IMR-90 (cell line): Measurements from ENCODE around the gene NFASC. TPM values are rescaled to one million over a fixed set of nuclear protein-coding genes. Genes with fewer than 3 reads are reported as not detected.

ENCODE experiments used
- ATAC-seq: fragments of 200-7000 bp; cut with Tn5 transposase; 2 replicates; pipeline ENCODE4 v1.9.1; 2020; ENCODE audit warnings: low read depth, mild to moderate bottlenecking, moderate library complexity
- BruUV-seq: library from RNA; stranded (reverse); fragments of 400-500 nt; replicated peaks from 2 replicates; lab custom pipeline; 2021; lab: Mats Ljungman, UMichigan
- CTCF ChIA-PET: fragments of 300-600 bp; formaldehyde crosslinking; extraction: SDS; loops from one replicate; lab custom pipeline; 2021; ENCODE audit warnings: antibody characterized with exemption; lab: Yijun Ruan, JAX
- POLR2A ChIA-PET: fragments of 300-600 bp; sonication (Branson Sonifier 250); formaldehyde crosslinking; loops from one replicate; lab custom pipeline; 2022; ENCODE audit warnings: antibody characterized with exemption; ENCODE audit not compliant: unreplicated experiment; lab: Charles Lee
- DNase-seq: peaks from one replicate; pipeline ENCODE4 v3.0.0; 2013
- H2AFZ ChIP-seq: replicated peaks from 2 replicates; pipeline ENCODE3; 2013; ENCODE audit warnings: low read length, mild to moderate bottlenecking; ENCODE audit not compliant: poor library complexity
- H2AK5ac ChIP-seq: 2 replicates; pipeline ENCODE4 v1.6.1; 2013; ENCODE audit warnings: low read depth, low read length, inconsistent platforms
- H2AK9ac ChIP-seq: replicated peaks from 2 replicates; pipeline ENCODE3; 2013; ENCODE audit warnings: mild to moderate bottlenecking, low read depth, low read length, moderate library complexity; ENCODE audit not compliant: poor library complexity
- H2BK120ac ChIP-seq: 2 replicates; pipeline ENCODE4 v1.6.1; 2013; ENCODE audit warnings: low read depth, low read length, inconsistent platforms
- H2BK15ac ChIP-seq: 3 replicates; pipeline ENCODE4 v1.6.1; 2013; ENCODE audit warnings: low read depth, low read length, inconsistent platforms
- H2BK20ac ChIP-seq: 2 replicates; pipeline ENCODE4 v1.6.1; 2013; ENCODE audit warnings: low read depth, mild to moderate bottlenecking, inconsistent platforms, low read length, moderate library complexity
- H2BK5ac ChIP-seq: 2 replicates; pipeline ENCODE4 v1.6.1; 2013; ENCODE audit warnings: mild to moderate bottlenecking, low read depth, low read length, inconsistent platforms; ENCODE audit not compliant: poor library complexity, severe bottlenecking
- H3K14ac ChIP-seq: replicated peaks from 2 replicates; pipeline ENCODE4 v1.6.1; 2013; ENCODE audit warnings: low read depth, low read length, inconsistent platforms
- H3K18ac ChIP-seq: 2 replicates; pipeline ENCODE4 v1.6.1; 2013; ENCODE audit warnings: low read depth, low read length, control low read depth
- H3K23ac ChIP-seq: 2 replicates; pipeline ENCODE4 v1.6.1; 2013; ENCODE audit warnings: low read depth, low read length, inconsistent platforms
- H3K27ac ChIP-seq: 2 replicates; pipeline ENCODE4 v1.5.1; 2013; ENCODE audit warnings: mild to moderate bottlenecking, control low read depth, low read length; ENCODE audit not compliant: insufficient read depth
- H3K27me3 ChIP-seq: 2 replicates; pipeline ENCODE4 v1.6.1; 2013; ENCODE audit warnings: low read length; ENCODE audit not compliant: control insufficient read depth, insufficient read depth
- H3K36me3 ChIP-seq: 2 replicates; pipeline ENCODE4 v1.6.1; 2013; ENCODE audit warnings: low read length, mixed read lengths; ENCODE audit not compliant: control insufficient read depth, insufficient read depth
- H3K4ac ChIP-seq: 2 replicates; pipeline ENCODE4 v1.6.1; 2013; ENCODE audit warnings: low read depth, low read length, inconsistent platforms
- H3K4me1 ChIP-seq: 2 replicates; pipeline ENCODE4 v1.6.1; 2013; ENCODE audit warnings: low read length, mixed read lengths; ENCODE audit not compliant: control insufficient read depth, insufficient read depth
- H3K4me2 ChIP-seq: 2 replicates; pipeline ENCODE4 v1.6.1; 2013; ENCODE audit warnings: low read depth, mild to moderate bottlenecking, control low read depth, low read length, moderate library complexity
- H3K4me3 ChIP-seq: 2 replicates; pipeline ENCODE4 v1.5.1; 2013; ENCODE audit warnings: low read depth, mild to moderate bottlenecking, control low read depth, low read length, moderate library complexity; ENCODE audit not compliant: insufficient read depth
- H3K56ac ChIP-seq: 2 replicates; pipeline ENCODE4 v1.6.1; 2013; ENCODE audit warnings: low read length, inconsistent platforms; ENCODE audit not compliant: insufficient read depth; ENCODE audit errors: extremely low read depth
- H3K79me1 ChIP-seq, 2 experiments: 2 replicates each; pipeline ENCODE4 v1.6.1; 2013; ENCODE audit warnings: low read length in 2 of 2, inconsistent platforms in 1 of 2, low read depth in 1 of 2
- H3K9ac ChIP-seq: 2 replicates; pipeline ENCODE4 v1.6.1; 2013; ENCODE audit warnings: low read depth, low read length, control low read depth
- H3K9me1 ChIP-seq: 2 replicates; pipeline ENCODE4 v1.6.1; 2013; ENCODE audit warnings: low read length, inconsistent platforms; ENCODE audit not compliant: insufficient read depth
- H3K9me3 ChIP-seq: 2 replicates; pipeline ENCODE4 v1.6.1; 2013; ENCODE audit warnings: low read length; ENCODE audit not compliant: control insufficient read depth, insufficient read depth
- H4K20me1 ChIP-seq: 2 replicates; pipeline ENCODE4 v1.6.1; 2013; ENCODE audit warnings: low read length, inconsistent platforms; ENCODE audit not compliant: insufficient read depth
- H4K5ac ChIP-seq: 2 replicates; pipeline ENCODE4 v1.6.1; 2013; ENCODE audit warnings: mild to moderate bottlenecking, low read depth, low read length, control low read depth
- H4K8ac ChIP-seq, 2 experiments: 2 replicates each; pipeline ENCODE4 v1.6.1; 2013; ENCODE audit warnings: low read depth in 2 of 2, low read length in 2 of 2, control low read depth in 1 of 2, inconsistent platforms in 1 of 2
- H4K91ac ChIP-seq: 2 replicates; pipeline ENCODE4 v1.6.1; 2013; ENCODE audit warnings: low read depth, low read length, inconsistent platforms; ENCODE audit not compliant: insufficient read depth
- BHLHE40 ChIP-seq: fragments of 150-350 bp; IDR thresholded peaks from 2 replicates; pipeline ENCODE4 v1.6.1; 2016; ENCODE audit warnings: mild to moderate bottlenecking, low read depth, low read length
- CEBPB ChIP-seq: IDR thresholded peaks from 2 replicates; pipeline ENCODE4 v1.6.1; 2012; ENCODE audit warnings: low read depth, low read length, improper control_type of control experiment
- CHD1 ChIP-seq: IDR thresholded peaks from 2 replicates; pipeline ENCODE4 v1.6.1; 2012; ENCODE audit warnings: low read depth, low read length, improper control_type of control experiment
- CTCF ChIP-seq: conservative IDR thresholded peaks from 2 replicates; pipeline ENCODE4 v1.5.1; 2012; ENCODE audit warnings: mild to moderate bottlenecking, low read depth, low read length, improper control_type of control experiment
- ELK1 ChIP-seq: fragments of 150-350 bp; IDR thresholded peaks from 2 replicates; pipeline ENCODE4 v1.6.1; 2016; ENCODE audit warnings: low read depth, mild to moderate bottlenecking, low read length, moderate library complexity, borderline replicate concordance
- FOS ChIP-seq: fragments of 150-350 bp; IDR thresholded peaks from 2 replicates; pipeline ENCODE4 v1.6.1; 2016; ENCODE audit warnings: low read depth, low read length
- MAZ ChIP-seq: IDR thresholded peaks from 2 replicates; pipeline ENCODE4 v1.6.1; 2012; ENCODE audit warnings: low read depth, mild to moderate bottlenecking, low read length, improper control_type of control experiment, moderate library complexity, borderline replicate concordance
- MXI1 ChIP-seq: IDR thresholded peaks from 2 replicates; pipeline ENCODE4 v1.6.1; 2012; ENCODE audit warnings: low read depth, mild to moderate bottlenecking, low read length, moderate library complexity, borderline replicate concordance
- RAD21 ChIP-seq: IDR thresholded peaks from 2 replicates; pipeline ENCODE4 v1.6.1; 2012; ENCODE audit warnings: low read length, improper control_type of control experiment
- SMC3 ChIP-seq: fragments of 150-350 bp; IDR thresholded peaks from 2 replicates; pipeline ENCODE4 v1.6.1; 2016; ENCODE audit warnings: low read depth, mild to moderate bottlenecking, antibody characterized with exemption, low read length, moderate library complexity
- WGBS, 2 experiments: methylation state at CpG; one replicate each; pipeline versions ENCODE4 v1.1.5 to v1.1.7; 2013; ENCODE audit warnings: missing lambda C conversion rate in 2 of 2; ENCODE audit not compliant: insufficient read length in 1 of 2; ENCODE audit errors: extremely low coverage in 2 of 2; 5-methylcytosine and 5-hydroxymethylcytosine counted together
- dilution Hi-C: fragments of 300-500 bp; cut with HindIII; formaldehyde crosslinking; loops from one replicate; pipeline ENCODE4 v1.14.3; 2018; ENCODE audit warnings: low sequenced_read_pairs; ENCODE audit not compliant: unreplicated experiment
- in situ Hi-C: fragments of 300-500 bp; cut with MboI; formaldehyde crosslinking; loops from 3 replicates; pipeline ENCODE4 v1.14.3; 2019; ENCODE audit warnings: low sequenced_read_pairs, inconsistent platforms, mixed read lengths
- intact Hi-C: fragments of 100-400 bp; cut with micrococcal nuclease; formaldehyde crosslinking; loops from 2 replicates; pipeline ENCODE4 v1.10.0; 2022
- polyA plus RNA-seq, 3 experiments: library from polyadenylated mRNA; depleted of rRNA; stranded (reverse); fragments of >200 nt; gene quantifications; 2 replicates each; pipeline ENCODE4 v1.2.3, GENCODE V29; 2012; ENCODE audit warnings: low replicate concordance in 1 of 3
- total RNA-seq: library from RNA; depleted of rRNA; stranded (reverse); fragments of >200 nt; gene quantifications from 2 replicates; pipeline ENCODE4 v1.2.3, GENCODE V29; 2012

Gene NFASC
- total and polyA plus RNA-seq, 2 of the 4 experiments (the other 2 are of a cell fraction): 0.18 to 0.79 TPM

GRCh38 chr1:205030896-205031295, 160.2 kb downstream of the NFASC start:
- ChIA-PET POLR2A (no interaction called here), CTCF (no interaction called here)
- no peak overlapping the region for H2BK5ac ChIP-seq

More at GRCh38 chr1:205030896-205031295, 160.2 kb downstream of the NFASC start:
- DNase-seq (no peak), ATAC-seq (no peak)
- Histone ChIP-seq H4K20me1 (no peaks in the 10 kb centered on the region), H2BK15ac (no peak overlapping the region), H3K4me3 (no peak overlapping the region), H3K23ac (no peak overlapping the region), H3K9me3 (no peaks in the 10 kb centered on the region), H4K5ac (no peak overlapping the region), H3K14ac (no peak overlapping the region), H3K18ac (no peak overlapping the region), H3K4ac (no peak overlapping the region), H2AK5ac (no peak overlapping the region), H3K79me1 (no peaks in the 10 kb centered on the region), H4K8ac (no peak overlapping the region), H2BK120ac (no peak overlapping the region), H2BK20ac (no peak overlapping the region), H3K4me1 (no peaks in the 10 kb centered on the region), H3K56ac (no peak overlapping the region), H3K9me1 (no peaks in the 10 kb centered on the region), H3K4me2 (no peak overlapping the region), H2AK9ac (no peak overlapping the region), H4K91ac (no peak overlapping the region), H3K27ac (no peak overlapping the region), H3K9ac (no peak overlapping the region), H3K27me3 (peaks cover 47% of the 10 kb centered on the region), H2AFZ (no peak overlapping the region), H3K36me3 (no peaks in the 10 kb centered on the region)
- intact Hi-C loops: no loop called here
- dilution Hi-C loops: no loop called here
- WGBS, 2 experiments: 40% methylated on average over 2 of the region's 11 CpGs; no CpG with 5 or more reads in 1 of the 2 experiments
- in situ Hi-C loops: no loop called here
- TF ChIP-seq ELK1: no peak
- no peak for TF ChIP-seq FOS
- TF ChIP-seq CEBPB: no peak
- no peak for TF ChIP-seq SMC3
- no peak for TF ChIP-seq BHLHE40
- no peak for TF ChIP-seq MXI1
- no peak for TF ChIP-seq CHD1
- TF ChIP-seq RAD21: no peak
- no peak for TF ChIP-seq MAZ
- no peak for TF ChIP-seq CTCF
- BruUV-seq: no TSS peak
